NCI-H510A treated with DMSO at 0.1 percent for 48 hours (cell line): Measurements from ENCODE around the gene MEIG1.
"Not testable (repeated sequence)": the region's sequence is repeated elsewhere in the genome, so short reads cannot be mapped to it uniquely, and the experiment has no call there.

ENCODE experiments used
- DNase-seq: peaks from one replicate; lab custom pipeline; 2025; lab: John Stamatoyannopoulos, UW

Gene MEIG1, protein sequence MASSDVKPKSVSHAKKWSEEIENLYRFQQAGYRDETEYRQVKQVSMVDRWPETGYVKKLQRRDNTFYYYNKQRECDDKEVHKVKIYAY

DNA sequence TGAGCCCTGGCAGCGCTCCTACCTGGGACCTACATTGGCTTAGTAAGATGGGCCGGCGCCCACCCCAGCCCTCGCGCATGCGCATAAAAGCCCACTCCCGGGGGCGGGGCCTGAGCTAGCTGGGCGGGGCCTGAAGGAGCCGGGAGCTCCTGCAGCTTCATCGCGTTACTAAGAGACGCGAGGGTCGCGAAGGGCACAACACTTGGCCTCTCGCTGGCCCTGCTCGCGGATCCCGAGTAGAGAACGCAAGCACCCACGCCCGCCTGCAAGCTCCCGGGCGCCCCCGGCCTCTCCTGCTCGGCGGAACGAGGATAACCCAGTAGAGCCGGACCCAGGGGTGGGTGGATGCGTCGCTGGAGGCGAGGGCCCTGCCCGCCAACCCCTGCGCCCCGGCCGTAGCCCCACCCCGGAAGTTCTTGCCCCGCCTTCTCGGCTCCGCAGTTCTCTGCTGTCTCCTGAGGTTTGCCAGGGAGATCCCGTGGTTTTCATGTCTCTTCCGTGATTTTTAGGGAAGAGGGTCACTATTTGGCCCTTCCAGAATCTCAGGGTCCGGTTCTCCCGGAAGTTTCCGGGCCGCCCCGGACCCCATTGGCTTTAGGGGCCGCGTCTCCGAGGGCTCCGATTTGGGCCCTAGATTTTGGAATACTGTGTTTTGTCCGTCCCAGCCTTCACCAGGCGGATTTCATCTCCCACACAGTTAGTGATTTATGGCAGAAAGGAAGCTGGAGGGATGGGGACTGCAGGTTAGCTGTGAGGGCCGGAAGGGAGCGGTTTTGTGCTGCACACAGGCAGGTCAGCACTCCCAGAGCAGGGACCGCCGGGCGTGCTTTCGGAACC, at the start of gene MEIG1:
TSS of gene MEIG1 (plus strand) at position 168 of the 837 bp plus-strand sequence. CDS start 7,081 bp downstream, outside the sequence.
- DNase-seq = peak; percentile 80

DNA sequence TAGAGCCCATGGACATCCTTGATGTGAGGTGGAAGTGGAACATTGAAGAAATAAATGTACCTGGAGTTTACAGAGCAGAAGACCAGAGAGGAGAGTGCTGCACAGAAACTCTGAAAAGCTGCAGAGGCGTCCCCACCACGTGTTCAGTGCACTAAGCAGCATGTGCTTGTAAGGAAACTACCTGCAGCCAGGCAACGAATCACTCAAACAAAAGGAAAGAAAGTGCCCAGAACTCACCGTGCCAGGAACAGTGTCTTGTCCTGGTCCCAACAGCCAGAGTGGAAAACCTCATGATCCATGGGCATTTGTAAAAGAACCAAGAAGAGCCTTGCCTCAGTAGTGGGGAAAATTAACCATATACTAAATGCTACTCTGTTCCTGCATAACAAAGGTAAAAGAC, 48.2 kb upstream of the MEIG1 start:
- no peak for DNase-seq

DNA sequence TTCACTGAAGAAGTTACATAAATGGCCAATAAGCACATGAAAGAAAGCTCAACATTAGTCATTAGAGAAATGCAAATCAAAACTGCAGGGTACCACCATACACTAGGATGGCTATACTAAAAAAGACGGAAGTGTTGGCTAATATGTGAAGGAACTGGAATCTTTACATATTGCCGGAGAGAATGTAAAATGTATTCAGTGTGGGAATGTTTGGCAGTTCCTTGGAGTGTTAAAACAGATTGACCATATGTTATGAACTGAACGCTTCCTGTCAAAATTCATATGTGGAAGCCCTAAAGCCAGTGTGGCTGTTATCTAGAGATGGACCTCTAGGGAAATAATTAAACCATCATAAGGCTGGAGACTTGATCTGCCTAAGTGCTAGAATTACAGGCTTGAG, 47.4 kb upstream of the MEIG1 start:
- no peak for DNase-seq

DNA sequence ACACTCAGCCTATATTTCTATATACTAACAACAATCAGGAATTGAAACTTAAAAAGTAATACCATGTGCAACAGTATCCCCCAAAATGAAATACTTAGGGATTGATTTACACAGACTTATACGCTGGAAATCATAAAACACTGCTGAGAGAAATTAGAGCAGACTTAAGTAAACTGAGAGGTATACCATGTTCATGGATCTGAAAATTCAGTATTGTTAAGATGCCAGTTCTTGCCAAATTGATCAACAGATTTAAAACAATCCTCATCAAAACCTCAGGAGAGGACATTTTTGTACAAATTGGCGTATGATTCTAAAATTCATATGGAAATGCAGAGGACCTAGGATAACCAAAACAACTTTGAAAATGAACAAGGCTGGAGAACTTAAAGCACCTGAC, 42.6 kb upstream of the MEIG1 start:
- DNase-seq = no peak

DNA sequence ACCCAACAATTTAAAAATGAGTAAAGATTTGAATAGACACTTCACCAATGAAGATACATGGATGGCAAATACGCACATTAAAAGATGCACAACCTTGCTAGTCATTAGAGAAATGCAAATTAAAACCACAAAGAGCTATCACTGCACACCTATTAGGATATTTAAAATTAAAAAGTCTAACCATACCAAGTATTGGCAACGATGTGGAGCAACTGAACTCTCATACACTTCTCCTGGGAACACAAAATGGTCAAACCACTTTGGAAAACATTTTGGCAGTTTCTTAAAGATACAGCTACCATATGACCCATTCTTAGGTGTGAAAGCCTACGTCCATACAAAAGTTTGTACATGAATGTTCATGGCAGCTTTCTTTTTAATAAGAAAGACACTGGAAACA, 41.4 kb upstream of the MEIG1 start:
- no peak for DNase-seq

DNA sequence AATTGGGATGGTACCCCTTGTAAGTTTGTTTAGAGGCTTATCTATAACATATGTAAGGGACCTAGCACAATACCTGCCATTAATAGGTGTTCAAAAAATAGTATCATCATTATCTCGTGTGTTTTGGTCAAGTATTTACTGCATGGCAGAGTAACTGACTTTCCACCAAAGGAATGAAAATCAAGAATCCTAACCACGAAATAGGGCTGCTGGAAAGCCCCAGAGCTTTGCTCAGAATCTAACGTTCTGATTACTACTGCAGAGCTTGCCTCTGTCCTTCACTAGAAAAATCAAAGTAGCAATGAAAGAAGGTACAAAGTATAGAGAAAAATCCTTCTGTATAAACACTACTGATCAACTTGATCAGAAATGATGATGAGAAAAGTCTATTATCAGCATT, 40.2 kb upstream of the MEIG1 start:
- no peak for DNase-seq

DNA sequence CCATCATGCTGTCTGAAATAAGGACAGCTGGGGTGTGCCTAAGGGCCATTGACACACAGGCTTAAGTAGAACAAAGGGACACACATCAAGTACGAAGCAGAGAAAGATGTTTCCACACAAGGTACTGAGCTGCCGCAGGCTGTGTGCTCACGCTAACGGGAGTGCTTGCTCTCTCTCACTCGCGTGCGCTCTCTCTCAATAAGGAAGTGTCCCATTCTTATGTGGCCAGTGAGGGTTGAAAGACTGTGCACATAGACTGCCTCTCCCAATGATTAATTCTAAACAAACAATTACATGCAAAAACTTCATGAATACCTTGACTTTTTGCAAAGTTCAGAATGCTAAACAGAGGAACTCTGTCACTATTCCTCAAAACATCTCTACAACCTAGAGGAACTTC, 35.2 kb upstream of the MEIG1 start:
- no peak for DNase-seq

DNA sequence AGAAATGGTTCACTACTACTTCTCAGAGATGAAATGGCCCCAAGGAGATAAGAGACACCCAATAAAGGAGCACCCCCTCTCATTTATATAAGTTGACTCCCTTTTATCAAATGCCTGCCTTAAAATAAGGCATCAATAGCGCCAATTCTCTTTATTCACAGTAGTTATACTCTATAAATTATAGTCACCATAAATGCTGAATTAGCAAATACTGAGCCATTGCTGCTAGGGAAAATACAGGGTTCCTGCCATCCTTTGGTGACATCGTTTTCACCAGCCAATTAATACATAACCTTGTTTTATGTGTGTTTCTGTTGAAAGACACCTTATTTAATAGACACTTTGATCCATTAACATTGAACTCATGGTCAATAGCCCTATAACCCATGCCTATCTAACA, 33.9 kb upstream of the MEIG1 start:
- DNase-seq = no peak

DNA sequence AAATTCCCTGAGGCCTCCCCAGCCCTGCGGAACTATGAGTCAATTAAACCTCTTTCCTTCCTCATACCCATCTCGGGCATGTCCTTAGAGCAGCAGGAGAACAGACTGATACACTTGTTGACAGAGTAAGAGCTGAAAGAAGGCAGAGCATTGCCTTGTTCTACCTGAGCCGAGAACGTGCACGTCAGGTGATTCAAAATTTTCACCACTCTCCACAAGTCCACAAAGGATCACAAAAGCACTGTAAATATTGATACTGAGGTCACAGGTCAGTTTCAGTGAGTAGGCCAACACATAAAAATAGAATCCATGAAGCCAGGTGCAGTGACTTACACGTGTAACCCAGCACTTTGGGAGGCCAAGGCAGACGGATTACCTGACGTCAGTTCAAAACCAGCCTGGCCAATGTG, 33.1 kb upstream of the MEIG1 start:
- DNase-seq = no peak

DNA sequence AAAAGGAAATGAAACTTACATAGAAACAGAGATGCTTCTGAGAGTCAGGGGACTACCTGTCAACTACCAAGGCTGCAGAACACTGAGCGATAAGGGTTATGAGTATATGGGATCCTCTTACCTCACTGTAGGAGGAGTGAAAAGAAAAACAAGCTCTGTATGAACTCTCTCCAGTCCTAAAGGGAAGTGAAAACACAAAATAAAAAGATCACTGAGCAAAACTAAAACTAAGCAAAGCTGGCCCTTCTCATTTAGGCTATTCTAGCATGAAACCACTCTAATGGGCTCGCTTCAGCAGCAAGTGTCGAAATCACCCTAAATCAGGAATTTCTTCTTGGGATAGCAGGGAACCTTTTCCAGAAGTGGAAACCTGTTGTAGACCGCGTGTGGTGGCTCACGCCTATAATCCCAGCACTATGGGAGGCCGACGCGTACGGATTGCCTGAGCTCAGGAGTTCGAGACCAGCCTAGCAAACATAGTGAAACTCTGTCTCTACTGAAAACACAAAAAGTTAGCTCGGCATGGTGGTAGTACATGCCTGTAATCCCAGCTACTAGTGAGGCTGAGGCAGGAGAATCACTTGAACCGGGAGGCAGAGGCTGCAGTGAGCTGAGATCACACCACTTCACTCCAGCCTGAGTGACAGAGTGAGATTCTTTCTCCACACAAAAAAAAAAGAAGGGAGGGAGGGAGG, 32.3 kb upstream of the MEIG1 start:
- DNase-seq = no peak

DNA sequence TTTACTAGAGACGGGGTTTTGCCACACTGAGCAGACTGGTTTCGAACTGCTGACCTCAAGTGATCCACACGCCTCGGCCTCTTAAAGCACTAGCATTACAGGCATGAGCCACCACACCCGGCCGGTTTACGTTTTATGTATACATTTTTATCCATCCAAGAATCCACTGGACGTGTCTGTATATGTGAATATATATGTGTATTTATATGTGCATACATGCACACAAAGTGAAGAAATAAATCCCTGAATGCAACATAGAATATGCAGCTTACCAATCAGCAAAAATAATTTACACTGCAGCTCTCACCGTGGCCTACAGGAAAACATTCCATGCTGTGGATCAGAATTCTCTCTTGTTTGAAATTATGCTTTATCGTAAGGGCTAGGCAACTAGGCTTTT, 28.6 kb upstream of the MEIG1 start:
- no peak for DNase-seq

DNA sequence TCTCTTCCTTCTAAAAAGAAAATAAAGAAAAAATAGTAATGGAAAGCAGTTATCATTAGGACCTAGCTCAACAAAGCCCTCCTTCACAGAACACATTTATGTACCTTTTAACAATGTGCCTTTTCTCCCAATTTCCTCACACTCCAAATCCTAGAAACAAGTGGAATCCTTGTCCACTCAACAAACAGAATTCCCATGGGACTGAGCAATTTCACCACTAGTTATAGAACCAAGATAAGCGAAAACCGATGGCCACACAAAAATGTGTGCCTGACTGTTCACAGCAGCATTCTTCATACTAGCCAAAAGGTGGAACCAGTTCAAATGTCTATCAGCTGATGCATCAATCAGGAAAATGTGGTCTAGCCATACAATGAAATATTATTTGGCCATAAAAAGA, 22.6 kb upstream of the MEIG1 start:
- no peak for DNase-seq

DNA sequence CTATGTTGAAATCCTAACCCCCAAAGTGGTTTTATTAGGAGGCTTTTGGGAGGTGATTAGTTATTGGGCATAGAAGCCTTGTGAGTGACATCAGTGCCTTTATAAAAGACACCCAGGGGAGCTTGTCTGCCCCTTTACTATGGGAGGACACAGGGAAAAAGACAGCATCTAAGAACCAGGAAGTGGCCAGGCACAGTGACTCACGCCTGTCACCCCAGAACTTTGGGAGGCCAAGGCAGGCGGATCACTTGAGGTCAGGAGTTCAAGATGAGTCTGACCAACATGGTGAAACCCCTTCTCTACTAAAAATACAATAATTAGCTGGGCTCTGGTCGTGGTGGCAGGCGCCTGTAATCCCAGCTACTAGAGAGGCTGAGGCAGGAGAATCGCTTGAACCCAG, 20.2 kb upstream of the MEIG1 start:
- not testable (repeated sequence) for DNase-seq

DNA sequence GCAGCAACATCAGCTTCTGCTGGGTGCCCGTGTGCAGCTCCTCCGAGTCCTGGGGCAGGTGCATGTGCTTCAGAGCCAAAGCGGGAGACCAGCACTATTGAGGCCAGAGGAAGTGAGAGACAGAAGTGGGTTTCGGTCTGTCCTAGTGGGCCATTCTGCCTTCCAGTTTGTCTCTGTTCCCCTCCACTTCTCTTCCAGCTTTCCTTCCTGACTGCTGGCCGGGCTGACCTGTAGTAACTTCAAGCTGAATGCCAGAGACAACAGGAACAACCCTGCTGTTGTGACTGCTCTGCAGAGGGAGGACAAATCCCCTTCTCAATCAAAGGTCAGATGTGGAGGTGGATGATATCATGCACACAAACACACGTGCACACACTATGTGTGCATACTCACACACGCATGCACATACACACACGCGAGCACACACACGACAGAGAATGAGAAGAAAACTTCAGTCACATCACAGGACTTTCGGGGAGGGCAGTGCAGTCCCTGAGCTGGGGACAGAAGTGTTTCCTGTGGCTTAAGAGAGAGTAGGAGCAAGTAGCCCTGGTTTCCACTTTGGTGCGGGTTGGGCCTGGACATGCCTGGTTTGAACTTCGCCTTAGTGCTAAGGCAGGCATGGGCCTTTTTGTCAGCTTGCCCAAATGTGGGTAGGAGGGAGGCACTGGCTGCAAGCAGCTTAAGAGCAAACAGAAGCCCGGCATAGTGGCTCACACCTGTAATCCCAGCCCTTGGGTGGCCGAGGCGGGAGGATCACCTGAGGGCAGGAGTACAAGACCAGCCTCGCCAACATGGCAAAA, 16.8 kb upstream of the MEIG1 start:
- not testable (repeated sequence) for DNase-seq

DNA sequence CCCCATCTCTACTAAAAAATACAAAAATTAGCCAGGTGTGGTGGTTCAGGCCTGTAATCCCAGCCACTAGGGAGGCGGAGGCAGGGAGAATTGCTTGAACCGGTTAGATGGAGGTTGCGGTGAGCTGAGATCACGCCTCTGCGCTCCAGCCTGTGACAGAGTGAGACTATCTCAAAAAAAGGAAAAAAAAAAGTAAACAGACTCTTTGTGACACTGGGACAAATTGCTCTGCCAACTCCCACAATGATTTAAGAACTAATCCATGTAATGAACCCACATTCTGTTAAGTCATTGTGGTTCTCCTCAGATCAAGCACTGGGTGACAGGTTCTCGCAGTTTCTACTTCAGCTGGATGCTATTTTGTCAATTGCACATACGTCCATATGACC, 16.2 kb upstream of the MEIG1 start:
- not testable (repeated sequence) for DNase-seq

DNA sequence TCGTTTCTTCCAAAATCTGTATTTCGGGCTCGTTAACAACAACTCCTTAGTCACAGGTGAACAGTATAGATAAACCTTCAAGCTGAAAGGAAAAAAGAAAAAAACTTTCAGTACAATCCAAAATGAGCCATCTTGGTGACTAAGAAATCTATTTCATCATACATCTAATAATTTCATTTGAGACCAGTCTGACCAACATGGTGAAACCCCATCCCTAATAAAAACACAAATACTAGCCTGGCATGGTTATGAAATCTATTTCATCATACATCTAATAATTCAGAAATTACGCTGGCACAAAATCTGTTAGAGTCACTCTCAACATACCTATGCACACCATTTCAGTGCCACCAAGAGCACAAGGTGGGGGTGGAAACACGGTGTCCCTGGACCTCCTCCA, 14.1 kb upstream of the MEIG1 start:
- DNase-seq = no peak

DNA sequence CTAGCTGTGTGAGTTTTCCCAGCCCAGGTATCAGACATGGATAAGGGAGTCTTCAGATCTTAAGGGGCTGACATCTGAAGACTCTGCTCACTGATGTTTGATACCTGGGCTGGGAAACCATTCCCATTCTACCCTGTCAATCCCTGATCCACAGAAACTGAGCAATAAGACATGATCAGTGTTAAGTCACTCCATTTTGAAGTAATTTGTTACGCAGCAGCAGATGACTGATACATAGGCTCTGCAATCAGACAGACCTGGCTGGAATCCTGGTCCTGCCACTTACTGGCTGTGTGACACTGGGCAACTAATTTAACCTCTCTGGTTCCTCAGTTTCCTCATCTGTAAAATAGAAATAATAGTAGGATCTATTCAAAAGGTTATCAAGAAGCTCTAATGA, 11.9 kb upstream of the MEIG1 start:
- DNase-seq = no peak

DNA sequence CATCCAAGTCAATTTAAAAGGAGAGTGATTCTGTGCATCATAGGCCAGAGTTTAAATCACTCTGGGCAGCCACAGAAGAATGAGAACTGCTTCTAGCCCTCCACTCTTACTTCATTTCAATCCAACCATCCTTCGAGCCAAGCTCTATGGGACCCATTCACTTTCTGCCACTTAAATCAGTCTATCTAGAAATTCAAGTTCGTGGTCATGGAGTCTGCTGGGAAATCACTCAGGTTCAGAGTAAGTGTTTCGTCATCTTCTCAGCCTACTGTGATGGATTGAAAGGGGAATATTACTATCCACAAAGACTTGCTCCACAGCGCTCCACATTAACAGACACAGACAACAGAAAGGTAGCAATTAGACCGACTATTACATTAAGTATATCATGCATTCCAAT, 9.9 kb upstream of the MEIG1 start:
- no peak for DNase-seq

DNA sequence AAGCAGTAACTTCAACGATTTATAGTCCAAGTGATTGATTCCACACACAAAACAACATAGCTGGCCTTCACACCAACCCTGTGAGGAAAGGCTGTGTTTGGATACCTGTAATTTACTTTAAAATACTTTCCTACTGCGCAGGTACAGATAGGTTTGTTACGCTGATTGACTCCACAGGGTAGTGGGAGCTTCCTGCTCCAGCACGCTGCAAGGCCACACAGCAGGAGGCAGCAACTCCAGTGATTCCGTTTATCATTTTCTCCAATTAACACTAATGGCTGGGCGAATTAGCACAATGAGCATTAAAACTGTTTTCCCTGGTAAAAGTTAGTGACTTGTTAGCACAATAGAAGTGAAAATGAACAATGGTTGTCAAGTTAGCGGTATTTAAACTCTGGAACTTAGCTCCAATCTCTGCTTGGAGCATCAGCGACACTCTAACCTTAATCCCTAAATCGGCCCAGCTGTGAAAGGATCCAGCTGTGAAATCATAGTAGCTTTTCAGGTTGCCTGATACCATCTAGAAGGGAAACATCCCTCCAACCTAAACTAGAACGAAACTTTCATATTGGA, 6.3 kb upstream of the MEIG1 start:
- DNase-seq = no peak

DNA sequence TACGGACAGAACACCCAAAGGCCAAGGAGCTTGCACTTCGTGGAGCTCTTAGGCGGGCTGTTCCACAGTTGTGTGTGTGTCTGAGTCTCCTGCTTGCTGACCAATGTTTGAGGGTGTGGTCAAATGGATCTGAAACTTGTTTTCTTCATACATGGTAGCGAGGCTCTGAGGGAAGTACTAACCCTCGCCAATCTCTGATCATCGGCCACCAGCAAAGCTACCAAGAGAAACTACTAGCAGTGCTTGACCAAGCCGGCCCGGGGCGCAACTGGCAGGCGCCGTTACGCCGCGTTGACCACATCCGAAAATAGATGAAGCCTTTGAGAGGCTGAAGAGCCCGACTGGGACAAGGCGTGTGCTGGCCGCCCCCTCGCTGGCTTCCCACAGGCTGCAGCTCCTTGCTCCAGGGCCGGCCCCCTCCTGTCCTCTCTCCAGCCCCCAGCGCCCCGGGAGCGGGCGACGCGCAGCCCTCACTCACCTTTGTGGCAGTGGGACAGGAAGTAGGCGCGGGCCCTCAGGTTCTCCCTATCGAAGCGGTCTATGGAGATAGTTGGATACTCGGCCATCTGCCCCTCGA, 5.7 kb upstream of the MEIG1 start:
- peak; percentile 32 for DNase-seq

DNA sequence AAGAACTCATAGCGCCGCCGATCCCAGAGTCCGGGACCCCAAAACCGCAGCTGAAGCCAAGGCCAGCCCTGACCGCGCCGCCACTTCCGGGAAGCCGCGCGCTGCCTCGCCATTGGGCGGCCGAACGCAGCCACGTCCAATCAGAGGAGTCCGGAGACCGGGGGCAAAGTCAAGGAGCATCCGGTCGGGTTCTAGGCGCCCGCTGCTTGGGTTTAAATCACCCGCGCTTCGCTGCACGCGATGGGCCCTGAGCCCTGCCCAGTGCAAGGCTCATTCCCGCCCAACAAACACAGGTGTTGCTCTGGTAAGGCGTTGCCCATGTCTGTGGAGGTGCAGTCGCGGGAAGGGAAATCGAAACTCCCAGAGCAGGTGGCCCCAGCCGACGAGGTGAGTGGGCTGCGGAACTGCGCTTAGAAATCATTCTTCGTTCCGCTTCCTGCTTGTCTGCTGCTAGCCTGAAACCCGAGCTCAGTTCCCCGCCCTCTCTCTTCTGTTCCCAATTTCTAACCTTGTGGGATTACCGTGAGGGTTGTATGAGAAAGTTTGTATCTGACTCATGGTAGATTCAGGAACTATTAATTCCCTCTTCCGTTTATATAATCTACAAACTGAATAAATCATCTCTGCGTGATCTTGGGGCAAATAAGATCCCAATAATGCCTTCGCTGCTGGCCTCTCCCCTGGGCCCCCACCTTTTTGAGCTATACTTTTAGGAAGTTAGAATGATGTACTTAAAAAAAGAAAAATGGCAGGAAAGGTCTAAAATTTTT, 5.0 kb upstream of the MEIG1 start, which contains the start of gene DCLRE1C:
TSS of gene DCLRE1C (minus strand) at position 96 of the 770 bp plus-strand sequence. CDS start at position 10, 86 bp downstream.
- peak; percentile 87 for DNase-seq
